GM23248 (cell line): ENCODE data around the gene CCT7. TPM values are rescaled to one million over a fixed set of nuclear protein-coding genes. Genes with fewer than 3 reads are reported as not detected.
A peak's percentile ranks its signal among the peaks of the same experiment; 100 is the strongest.

Experiments
- DNase-seq: peaks from one replicate; pipeline ENCODE4 v3.0.0-alpha.2; 2015
- H2AFZ ChIP-seq: fragments of 200-600 bp; sonication (generic); 2 replicates; pipeline ENCODE4 v1.6.1; 2016; ENCODE audit warnings: antibody characterized with exemption
- H3F3A ChIP-seq: fragments of 200-600 bp; sonication (generic); 2 replicates; pipeline ENCODE4 v1.6.1; 2016; ENCODE audit warnings: mild to moderate bottlenecking, antibody characterized with exemption, mixed run types; ENCODE audit not compliant: insufficient read depth
- H3K27ac ChIP-seq: fragments of 200-600 bp; sonication (generic); 2 replicates; pipeline ENCODE4 v1.5.1; 2016; ENCODE audit warnings: mild to moderate bottlenecking
- H3K27me3 ChIP-seq: fragments of 200-600 bp; sonication (generic); replicated peaks from 2 replicates; pipeline ENCODE4 v1.6.1; 2016; ENCODE audit warnings: mild to moderate bottlenecking; ENCODE audit not compliant: insufficient read depth
- H3K36me3 ChIP-seq: fragments of 200-600 bp; sonication (generic); 2 replicates; pipeline ENCODE4 v1.6.1; 2016; ENCODE audit warnings: low read depth, mild to moderate bottlenecking
- H3K4me1 ChIP-seq: fragments of 200-600 bp; sonication (generic); 2 replicates; pipeline ENCODE4 v1.6.1; 2016; ENCODE audit warnings: mild to moderate bottlenecking; ENCODE audit not compliant: insufficient read depth
- H3K4me2 ChIP-seq: fragments of 200-600 bp; sonication (generic); one replicate; pipeline ENCODE4 v1.6.1; 2016; ENCODE audit warnings: mild to moderate bottlenecking; ENCODE audit not compliant: unreplicated experiment
- H3K4me3 ChIP-seq: fragments of 200-600 bp; sonication (generic); 2 replicates; pipeline ENCODE4 v1.5.1; 2016; ENCODE audit warnings: mild to moderate bottlenecking
- H3K79me2 ChIP-seq: fragments of 200-600 bp; sonication (generic); 2 replicates; pipeline ENCODE4 v1.6.1; 2016; ENCODE audit warnings: mild to moderate bottlenecking; ENCODE audit not compliant: insufficient read depth
- H3K9ac ChIP-seq: fragments of 200-600 bp; sonication (generic); 2 replicates; pipeline ENCODE4 v1.6.1; 2016; ENCODE audit warnings: mild to moderate bottlenecking
- H3K9me2 ChIP-seq: fragments of 200-600 bp; sonication (generic); 2 replicates; pipeline ENCODE4 v1.6.1; 2016; ENCODE audit warnings: mixed run types, mild to moderate bottlenecking, moderate library complexity; ENCODE audit not compliant: insufficient read depth
- H3K9me3 ChIP-seq: fragments of 200-600 bp; sonication (generic); one replicate; pipeline ENCODE4 v1.6.1; 2017; ENCODE audit warnings: low read depth
- H4K20me1 ChIP-seq: fragments of 200-600 bp; sonication (generic); 2 replicates; pipeline ENCODE4 v1.6.0; 2016; ENCODE audit not compliant: insufficient read depth
- EZH2 ChIP-seq: fragments of 200-600 bp; sonication (generic); IDR thresholded peaks from 2 replicates; pipeline ENCODE4 v1.6.1; 2018; ENCODE audit warnings: antibody characterized with exemption, mild to moderate bottlenecking; ENCODE audit not compliant: insufficient read depth, poor library complexity, severe bottlenecking
- EZH2phosphoT487 ChIP-seq: fragments of 200-600 bp; sonication (generic); IDR thresholded peaks from 2 replicates; pipeline ENCODE4 v1.6.1; 2018; ENCODE audit warnings: antibody characterized with exemption, moderate library complexity, mild to moderate bottlenecking, low read depth; ENCODE audit not compliant: insufficient read depth
- WGBS, 2 experiments: methylation state at CpG; one replicate each; pipeline ENCODE4 v1.1.6; 2015 to 2017; ENCODE audit warnings: low lambda C conversion rate in 2 of 2, low coverage in 1 of 2; ENCODE audit errors: missing lambda C conversion rate in 2 of 2; 5-methylcytosine and 5-hydroxymethylcytosine counted together
- in situ Hi-C: fragments of 300-500 bp; cut with MboI; formaldehyde crosslinking; loops from 2 replicates; pipeline ENCODE4 v1.15.0; 2020
- polyA plus RNA-seq: library from polyadenylated mRNA; unstranded; fragments of >200 nt; fragmentation: Nextera tagmentation; extraction: Ambion mirVana; gene quantifications from 2 replicates; pipeline ENCODE4 v1.2.1, GENCODE V29; 2016
- total RNA-seq: library from RNA; depleted of rRNA; stranded (reverse); fragments of >200 nt; shearing (Covaris generic); gene quantifications from 2 replicates; pipeline ENCODE4 v1.2.3, GENCODE V29; 2014

Gene CCT7
- total and polyA plus RNA-seq, 2 experiments from 2014 or later: 213 to 272 TPM

DNA sequence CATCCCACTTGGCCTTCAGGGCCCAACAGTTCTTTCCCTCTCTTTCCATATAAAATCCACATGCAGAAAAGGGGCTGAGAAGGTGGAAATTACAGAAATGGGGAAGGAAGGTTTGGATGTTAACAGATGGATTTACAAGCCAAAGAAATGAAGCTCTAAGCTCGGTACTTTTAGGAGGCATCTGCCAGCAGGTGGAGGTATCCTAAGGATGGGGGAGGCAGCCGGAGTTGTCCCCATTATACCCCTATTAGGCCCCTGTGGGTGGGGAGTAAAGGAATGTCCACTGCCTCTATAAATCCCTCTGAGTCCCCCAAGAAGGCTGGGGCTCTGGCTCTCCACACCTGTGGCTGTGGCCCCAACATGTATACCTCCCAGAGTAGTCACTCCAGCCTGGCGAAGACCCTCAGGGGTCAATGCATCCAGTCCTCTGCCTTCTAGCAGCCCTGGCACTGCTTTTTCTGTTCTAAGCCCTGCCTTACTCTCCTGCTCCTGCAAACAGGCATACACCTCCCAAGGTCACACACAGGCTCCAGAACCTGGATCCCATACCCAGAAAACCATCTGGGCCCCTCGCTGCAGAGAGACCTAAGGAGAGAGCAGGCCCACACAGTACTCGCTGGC, 48.9 kb downstream of the CCT7 start:
- Histone ChIP-seq H3K9me3 (no peaks in the 10 kb centered on the region), H4K20me1 (no peaks in the 10 kb centered on the region), H2AFZ (no peak overlapping the region), H3K4me1 (no peaks in the 10 kb centered on the region), H3F3A (no peaks in the 10 kb centered on the region), H3K79me2 (no peaks in the 10 kb centered on the region), H3K4me3 (peak overlapping the region; percentile 76), H3K4me2 (peak overlapping the region; percentile 77), H3K9me2 (no peaks in the 10 kb centered on the region), H3K27ac (no peak overlapping the region), H3K36me3 (no peaks in the 10 kb centered on the region), H3K9ac (no peak overlapping the region), H3K27me3 (peaks cover 3% of the 10 kb centered on the region; the same call in 1 of the 2 replicates)
- DNase-seq: no peak
- TF ChIP-seq EZH2 (no peak), EZH2phosphoT487 (no peak)
- 31 to 38% methylated on average over 5 of the region's 5 CpGs for WGBS, 2 experiments
- in situ Hi-C loops: no loop called here

DNA sequence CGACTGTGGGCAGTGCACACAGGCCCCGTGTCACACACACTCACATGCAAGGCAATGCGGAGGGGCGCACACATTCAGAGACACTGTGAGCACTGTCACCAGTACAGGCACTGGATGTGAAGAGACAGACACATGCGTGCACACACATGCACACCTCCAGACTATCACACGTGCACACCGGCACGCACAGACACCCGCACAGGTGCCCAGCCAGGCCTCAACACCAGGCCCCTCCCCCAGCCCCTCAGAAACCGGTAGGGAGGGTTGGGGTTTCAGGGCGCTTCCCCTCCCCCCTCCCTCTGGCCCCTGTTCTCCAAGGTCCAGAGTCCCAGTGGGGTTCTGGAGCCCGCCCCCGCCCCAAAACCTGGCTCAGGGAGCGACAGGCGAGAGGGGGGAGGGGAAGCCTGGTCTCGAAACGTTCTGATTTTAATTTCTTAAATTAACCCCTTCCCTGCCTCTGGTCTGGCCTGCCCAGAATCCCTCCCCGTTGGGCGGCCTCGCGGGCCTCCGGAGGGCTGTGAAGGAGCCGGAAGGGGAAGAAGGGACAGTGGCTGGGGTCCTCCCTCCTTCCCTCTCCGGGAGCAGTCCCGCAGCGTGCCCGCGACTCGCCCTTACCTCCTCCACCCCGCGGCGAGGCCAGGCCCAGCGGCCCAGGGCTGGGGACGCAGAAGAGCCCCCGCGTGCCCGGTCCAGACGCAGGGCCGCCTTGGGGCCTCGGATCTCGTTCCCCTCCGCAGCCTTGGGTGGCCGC, 49.6 kb downstream of the CCT7 start:
- peaks cover 6% of the 10 kb centered on the region for H3K27me3 ChIP-seq
- no peaks in the 10 kb centered on the region for H3K9me2 ChIP-seq
- no peaks in the 10 kb centered on the region for H3K36me3 ChIP-seq
- TF ChIP-seq EZH2phosphoT487 (no peak), EZH2 (no peak)
- no peak for DNase-seq
- H3K9ac ChIP-seq: peak overlapping the region; percentile 60
- H4K20me1 ChIP-seq: no peaks in the 10 kb centered on the region
- H3K9me3 ChIP-seq: no peaks in the 10 kb centered on the region
- no peaks in the 10 kb centered on the region for H3F3A ChIP-seq
- H3K4me3 ChIP-seq: peak overlapping the region; percentile 76
- H2AFZ ChIP-seq: peak overlapping the region; percentile 91
- in situ Hi-C loops: no loop called here
- 5 to 6% methylated on average over 23 to 41 of the region's 43 CpGs for WGBS, 2 experiments
- peak overlapping the region; percentile 77 for H3K4me2 ChIP-seq
- no peaks in the 10 kb centered on the region for H3K4me1 ChIP-seq
- H3K27ac ChIP-seq: no peak overlapping the region
- no peaks in the 10 kb centered on the region for H3K79me2 ChIP-seq

DNA sequence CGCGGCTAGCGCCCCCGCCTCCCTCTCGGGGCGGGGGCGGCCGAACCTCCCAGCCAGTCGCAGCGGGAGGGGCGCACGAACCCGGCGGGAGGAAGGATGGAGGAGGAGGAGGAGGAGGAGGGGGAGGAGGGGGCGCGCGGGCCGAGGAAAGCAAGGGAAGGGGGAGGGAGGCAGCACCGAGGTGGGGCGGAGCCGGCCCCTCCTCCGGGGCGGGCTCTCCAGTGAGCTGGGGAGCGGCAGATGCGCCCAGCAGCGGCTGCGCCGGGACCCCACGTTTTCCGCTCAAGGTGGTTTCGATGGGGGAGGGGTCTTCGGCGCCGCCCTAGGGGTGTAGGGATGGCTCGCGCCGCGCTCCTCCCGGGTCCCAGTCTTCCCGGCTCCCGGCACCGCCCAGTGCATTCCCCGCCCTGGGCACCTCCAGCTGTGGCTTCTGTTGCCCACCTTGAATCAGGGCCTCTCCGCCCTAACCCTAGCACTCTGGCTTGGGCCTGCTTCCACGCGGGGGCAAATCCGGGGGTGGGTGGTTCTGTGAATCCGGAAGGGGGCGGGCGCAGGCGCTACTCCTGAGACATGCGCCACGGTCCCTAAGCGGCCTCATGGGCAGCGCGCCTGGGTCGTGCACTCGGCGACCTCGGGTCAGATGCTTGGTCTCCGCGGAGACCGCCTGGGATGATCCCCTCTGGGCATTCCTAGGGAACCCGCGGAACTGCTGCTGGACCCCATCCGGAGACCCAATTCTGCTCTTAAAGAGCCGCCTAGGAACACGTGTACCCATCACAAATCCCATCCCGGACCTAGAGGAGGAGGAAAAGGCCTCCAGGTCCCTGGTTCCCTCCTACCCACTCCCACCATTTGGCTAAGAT, 50.4 kb downstream of the CCT7 start, which contains the start of gene FBXO41:
Gene FBXO41 (minus strand): TSS at position 183 of the 863 bp plus-strand sequence. CDS start 14,848 bp downstream, outside the sequence.
- H2AFZ ChIP-seq: peak within 1 kb of the TSS; percentile 91
- H3K9me2 ChIP-seq: no peaks in the 10 kb centered on the region
- no peaks in the 10 kb centered on the region for H3K36me3 ChIP-seq
- WGBS, 2 experiments: 2 to 4% methylated on average over 31 to 66 of the region's 69 CpGs
- H3F3A ChIP-seq: no peaks in the 10 kb centered on the region
- no peaks in the 10 kb centered on the region for H3K79me2 ChIP-seq
- H3K27me3 ChIP-seq: peaks cover 14% of the 10 kb centered on the region
- H3K9me3 ChIP-seq: no peaks in the 10 kb centered on the region
- peak within 1 kb of the TSS; percentile 76 for H3K4me3 ChIP-seq
- no peaks in the 10 kb centered on the region for H4K20me1 ChIP-seq
- no peaks in the 10 kb centered on the region for H3K4me1 ChIP-seq
- peak within 1 kb of the TSS; percentile 77 for H3K4me2 ChIP-seq
- no peak within 1 kb of the TSS for H3K27ac ChIP-seq
- no peak for TF ChIP-seq EZH2
- TF ChIP-seq EZH2phosphoT487: no peak
- DNase-seq: peak; percentile 48
- in situ Hi-C loops: no loop called here
- peak within 1 kb of the TSS; percentile 60 for H3K9ac ChIP-seq

DNA sequence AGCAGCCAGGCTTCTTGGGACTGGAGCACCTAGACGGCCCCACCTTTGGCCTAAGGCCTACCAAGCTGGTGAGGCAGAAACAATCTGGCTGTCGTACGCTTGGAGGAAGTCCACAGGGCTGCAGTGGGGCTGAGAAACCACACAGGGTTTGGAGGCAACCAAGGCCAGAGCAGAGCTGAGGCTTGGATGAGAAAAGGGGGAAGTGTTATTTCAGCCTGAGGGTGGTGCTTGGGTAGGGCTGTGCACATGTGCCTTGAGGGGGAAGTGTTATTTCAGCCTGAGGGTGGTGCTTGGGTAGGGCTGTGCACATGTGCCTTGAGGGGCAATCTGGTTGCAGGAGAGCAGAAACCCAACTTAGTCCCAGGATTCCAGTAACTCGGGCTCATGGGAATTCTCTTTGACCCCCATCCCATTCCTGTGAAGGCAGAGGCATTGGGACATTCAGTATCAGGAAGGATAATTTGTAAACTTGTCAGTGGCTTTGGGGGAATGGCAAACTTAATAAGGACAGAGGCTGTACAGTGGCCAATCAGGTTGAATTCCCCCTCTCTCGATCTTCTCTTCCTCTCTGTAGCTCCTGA, 51.1 kb downstream of the CCT7 start:
- no peaks in the 10 kb centered on the region for H3K36me3 ChIP-seq
- peaks cover 14% of the 10 kb centered on the region for H3K27me3 ChIP-seq
- DNase-seq: no peak
- H3K9ac ChIP-seq: no peak overlapping the region
- H3K9me3 ChIP-seq: no peaks in the 10 kb centered on the region
- no peaks in the 10 kb centered on the region for H4K20me1 ChIP-seq
- H3K27ac ChIP-seq: no peak overlapping the region
- H3K4me3 ChIP-seq: peak overlapping the region; percentile 76; the same call in 1 of the 2 replicates
- TF ChIP-seq EZH2 (no peak), EZH2phosphoT487 (no peak)
- no peaks in the 10 kb centered on the region for H3F3A ChIP-seq
- in situ Hi-C loops: no loop called here
- H3K79me2 ChIP-seq: no peaks in the 10 kb centered on the region
- H3K9me2 ChIP-seq: no peaks in the 10 kb centered on the region
- WGBS, 2 experiments: 38 to 40% methylated on average over 5 of the region's 5 CpGs
- H3K4me1 ChIP-seq: no peaks in the 10 kb centered on the region
- H3K4me2 ChIP-seq: peak overlapping the region; percentile 77
- H2AFZ ChIP-seq: peak overlapping the region; percentile 91; the same call in 1 of the 2 replicates
